ENCODE measurements around the gene DCDC1.

DCDC1 gene

GRCh38 chr11:31231601-31232000, 137.9 kb downstream of the DCDC1 start:
- no peak for DNase-seq (ENCODE audit: low read depth, low spot score)

GRCh38 chr11:31218847-31219246, 150.7 kb downstream of the DCDC1 start:
- no peak for DNase-seq (ENCODE audit: low read depth, low spot score)

DNA sequence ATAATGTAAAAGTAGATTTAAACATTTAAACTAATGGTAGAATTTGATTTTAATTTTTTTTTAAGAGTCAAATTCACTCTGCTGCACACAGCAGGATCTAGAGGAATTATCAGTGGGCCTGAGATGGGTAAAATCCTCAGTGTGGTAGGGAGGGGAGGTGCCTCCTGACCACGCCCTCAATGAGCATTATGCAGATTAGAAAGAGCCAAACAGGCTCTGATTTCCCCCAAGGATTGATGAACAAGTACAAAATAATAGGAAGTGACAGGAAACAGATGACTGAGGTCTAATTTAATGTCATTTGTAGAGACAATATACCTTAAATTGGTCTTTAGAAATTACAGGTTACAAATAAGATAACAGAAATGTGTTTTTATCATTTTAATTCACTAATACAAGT, 155.2 kb downstream of the DCDC1 start:
- DNase-seq (ENCODE audit: low read depth, low spot score), result no peak

- no peak for DNase-seq (ENCODE audit: low read depth, low spot score)
Observed at GRCh38 chr11:31199378-31199777, 170.2 kb downstream of the DCDC1 start.

DNA sequence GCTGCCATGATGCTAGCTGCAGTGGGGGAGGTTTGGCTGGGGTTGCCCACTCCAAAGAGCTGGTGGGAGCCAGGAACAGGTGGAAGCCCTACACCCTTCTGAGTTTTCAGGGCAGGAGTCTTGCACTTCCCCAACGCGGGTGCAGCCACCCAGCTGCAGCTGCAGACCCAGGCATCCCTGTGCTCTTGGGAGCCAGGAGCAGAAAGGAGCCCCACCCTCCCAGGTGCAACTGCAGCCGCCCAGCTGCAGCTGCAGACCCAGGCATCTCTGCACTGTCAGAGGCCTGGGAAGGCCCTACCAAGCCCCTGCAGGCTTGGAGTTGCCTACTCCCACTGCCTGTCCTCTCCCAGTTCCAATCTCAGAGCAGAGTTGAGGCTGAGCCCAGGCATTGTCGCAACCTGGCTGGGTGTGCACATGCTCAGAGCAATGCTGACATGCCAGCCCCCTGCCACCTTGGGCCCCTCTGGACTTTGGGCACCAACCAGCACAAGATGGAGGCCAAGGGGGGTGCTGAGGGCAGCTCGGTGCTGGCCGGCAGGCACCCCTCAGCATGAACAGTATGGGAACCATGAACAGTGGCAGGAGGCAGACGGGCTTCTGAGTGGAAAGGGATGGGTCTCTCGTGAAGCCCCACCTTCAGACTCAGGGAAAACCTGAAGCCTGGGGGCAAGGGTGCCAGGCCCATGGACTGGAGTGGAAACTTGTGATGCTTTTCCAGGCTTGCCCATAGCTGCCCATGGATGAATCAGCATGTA, 195.4 kb downstream of the DCDC1 start:
- no peak for DNase-seq (ENCODE audit: low read depth, low spot score)

DNA sequence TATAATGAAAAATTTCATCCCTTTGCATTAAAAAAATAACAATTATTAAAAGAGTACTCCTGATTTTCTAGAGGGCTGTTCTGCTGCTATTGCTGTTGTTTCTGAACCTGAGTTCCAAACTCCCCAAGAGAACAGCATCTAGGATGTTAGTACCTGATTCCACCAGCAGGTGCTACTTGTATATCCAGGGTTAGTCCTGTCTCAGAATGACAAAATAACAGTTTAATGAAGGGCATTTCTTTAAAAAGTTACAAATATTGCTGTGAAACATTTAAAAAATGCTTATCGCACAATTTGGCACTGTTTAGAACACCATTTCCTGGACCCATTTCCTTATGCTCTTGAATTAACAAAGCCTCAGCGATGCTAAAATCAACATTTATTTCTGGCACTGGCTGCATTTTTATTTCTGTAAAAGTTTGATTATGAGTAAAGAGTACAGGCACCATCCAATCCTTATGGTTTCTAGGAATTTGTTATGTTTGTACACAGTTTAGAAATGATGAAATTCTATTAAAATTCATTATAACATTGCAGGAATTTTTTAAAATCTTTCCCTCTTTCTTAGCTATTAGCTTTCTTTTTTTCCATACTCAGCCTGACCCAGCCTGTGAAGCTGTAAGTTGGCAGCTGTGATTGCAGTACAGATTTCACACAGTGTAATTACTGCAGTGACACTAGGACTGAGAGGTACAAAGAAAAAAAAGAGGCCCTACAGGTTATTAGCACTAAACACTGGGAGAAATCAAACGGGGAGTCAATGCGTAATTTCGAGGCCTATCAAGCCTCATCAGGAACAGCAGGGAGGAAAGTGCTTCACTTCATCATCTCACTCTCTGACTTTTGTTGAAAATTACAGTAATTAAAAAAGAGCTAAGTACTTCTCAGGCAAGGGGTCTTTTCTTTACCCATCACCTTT, 208.8 kb downstream of the DCDC1 start:
- DNase-seq (ENCODE audit: low read depth, low spot score), result no peak

DNA sequence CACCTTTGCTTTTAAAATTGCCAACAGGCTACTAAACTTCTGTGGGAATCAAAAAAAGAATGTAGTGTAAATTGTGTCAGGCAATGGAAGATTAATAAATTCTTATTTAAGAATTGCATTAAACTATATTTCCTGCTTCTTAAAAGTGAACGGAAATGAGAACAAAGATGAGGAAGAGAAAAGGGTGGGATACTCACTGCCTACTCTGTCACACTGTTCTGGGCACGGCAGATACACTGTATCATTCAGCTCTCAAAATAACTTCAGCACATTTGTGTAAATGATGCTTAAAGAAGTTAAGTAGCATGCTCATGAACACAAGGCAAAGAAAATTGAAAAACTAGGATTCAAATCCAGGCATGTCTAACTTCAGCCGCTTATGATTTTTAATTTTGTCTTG, 218.7 kb downstream of the DCDC1 start:
- no peak for DNase-seq (ENCODE audit: low read depth, low spot score)

DNA sequence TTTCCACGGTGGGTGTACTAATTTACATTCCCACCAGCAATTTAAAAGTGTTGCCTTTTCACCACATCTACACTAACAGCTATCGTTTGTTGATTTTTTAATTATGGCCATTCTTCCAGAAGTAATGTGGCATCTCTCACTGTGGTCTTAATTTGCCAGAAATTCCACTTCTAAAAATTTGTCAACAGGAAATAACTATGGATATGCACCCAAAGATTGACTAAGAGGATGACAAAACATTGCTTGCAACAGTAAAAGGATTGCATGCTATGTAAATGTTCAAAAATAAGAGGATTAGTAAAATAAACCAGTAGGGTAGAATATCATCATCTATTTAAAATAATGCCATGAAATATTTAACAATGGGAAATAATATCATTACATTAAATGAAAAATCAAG, 219.5 kb downstream of the DCDC1 start:
- DNase-seq (ENCODE audit: low read depth, low spot score), result no peak

- no peak for DNase-seq (ENCODE audit: low read depth, low spot score)
Observed at GRCh38 chr11:31141789-31142188, 227.8 kb downstream of the DCDC1 start.

DNA sequence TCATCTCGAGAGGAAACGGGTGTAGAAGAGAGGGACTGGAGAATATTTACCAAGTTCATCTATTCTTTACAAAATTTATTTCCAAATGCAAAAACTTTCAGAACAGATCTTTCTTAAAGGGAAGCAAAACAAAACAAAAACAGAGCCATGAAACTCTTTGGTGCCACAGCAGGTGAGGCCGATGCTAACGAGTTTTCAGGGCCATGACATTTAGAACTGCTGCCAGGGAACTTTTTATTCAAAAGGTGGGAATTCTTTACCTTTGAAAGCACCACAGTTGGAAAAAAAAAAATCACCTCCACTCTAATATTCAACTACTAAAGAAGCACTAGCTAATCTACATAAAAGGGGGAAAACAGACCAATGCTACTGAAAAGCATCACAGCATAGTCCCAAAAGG, 230.1 kb downstream of the DCDC1 start:
- DNase-seq (ENCODE audit: low read depth, low spot score), result no peak

DNA sequence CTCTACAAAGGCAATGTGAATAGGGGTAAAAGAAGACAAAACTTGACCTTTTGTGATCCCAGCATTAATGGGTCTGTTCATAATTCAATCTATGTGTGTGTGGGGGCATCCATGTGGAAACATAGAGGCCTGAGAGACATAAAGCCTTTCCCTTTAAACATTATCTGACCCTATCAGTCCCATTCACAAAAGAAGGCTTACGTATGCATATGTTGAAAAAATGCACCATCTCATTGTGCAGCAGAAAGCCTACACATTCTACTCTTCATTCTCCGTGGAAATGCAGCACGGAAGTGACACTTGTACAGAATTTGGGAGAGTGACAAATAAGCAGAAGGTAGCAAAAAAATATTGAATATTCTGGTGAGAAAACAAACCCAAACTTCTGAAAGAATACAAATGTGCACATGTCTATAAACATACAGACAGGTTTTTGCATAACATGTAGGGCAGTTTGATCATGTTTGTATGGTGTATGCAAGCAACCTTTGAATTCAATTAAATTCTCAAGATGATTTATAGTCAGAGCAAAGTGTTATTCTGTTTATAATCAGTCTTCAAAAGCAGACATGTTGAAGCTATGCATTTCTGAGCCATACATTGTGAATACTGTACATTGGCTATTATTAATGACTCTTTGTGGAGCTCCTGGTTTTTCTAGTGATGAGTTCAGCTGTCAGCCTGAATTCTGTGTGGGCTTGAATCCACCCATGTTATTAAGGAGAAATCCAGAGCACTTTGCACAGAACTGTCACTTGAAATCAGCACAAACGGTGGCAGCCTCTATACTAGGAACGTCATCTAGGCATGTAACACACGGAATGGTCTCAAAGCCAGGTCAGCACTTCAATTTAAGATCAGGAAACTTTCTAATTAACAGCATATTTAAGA, 236.8 kb downstream of the DCDC1 start:
- DNase-seq (ENCODE audit: low read depth, low spot score), result no peak

DNA sequence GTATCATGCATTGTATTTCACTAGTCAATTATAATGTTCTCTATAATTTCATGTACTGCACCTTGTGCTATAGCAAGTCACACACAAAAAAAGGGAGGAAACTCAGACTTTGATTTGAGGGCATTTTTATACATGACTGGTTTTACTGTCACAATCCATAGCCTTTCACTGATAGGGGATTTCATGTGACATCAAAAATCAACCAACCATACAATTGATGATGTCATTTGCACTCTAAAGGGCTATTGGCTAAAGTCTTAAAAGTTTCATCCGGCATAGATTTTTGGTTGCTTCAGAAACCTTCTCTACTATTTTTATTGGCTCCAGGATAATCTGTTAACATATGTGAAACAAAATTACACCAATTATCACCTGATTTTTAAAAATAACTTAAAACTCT, 237.8 kb downstream of the DCDC1 start:
- no peak for DNase-seq (ENCODE audit: low read depth, low spot score)

DNA sequence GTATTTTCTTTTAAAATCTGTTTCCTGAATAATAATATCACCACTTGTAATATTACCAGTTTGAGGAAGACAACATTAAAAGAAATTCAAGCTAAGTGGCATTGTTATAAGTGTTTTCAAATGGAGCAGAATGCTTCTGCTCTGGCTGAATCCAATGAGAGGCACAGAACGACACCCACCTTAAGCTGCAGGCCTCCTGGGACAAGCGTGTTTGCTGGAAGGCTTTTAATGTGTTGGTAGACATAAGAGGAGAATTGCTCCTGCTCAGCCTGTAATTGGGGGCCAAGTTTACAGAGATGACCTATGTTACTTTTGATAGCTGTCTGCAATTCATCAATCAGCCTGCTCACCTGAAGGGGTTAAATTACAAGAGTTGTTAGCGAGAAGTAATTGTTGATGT, 242.2 kb downstream of the DCDC1 start:
- DNase-seq (ENCODE audit: low read depth, low spot score), result no peak

- no peak for DNase-seq (ENCODE audit: low read depth, low spot score)
Observed at GRCh38 chr11:31120428-31120827, 249.1 kb downstream of the DCDC1 start.

DNA sequence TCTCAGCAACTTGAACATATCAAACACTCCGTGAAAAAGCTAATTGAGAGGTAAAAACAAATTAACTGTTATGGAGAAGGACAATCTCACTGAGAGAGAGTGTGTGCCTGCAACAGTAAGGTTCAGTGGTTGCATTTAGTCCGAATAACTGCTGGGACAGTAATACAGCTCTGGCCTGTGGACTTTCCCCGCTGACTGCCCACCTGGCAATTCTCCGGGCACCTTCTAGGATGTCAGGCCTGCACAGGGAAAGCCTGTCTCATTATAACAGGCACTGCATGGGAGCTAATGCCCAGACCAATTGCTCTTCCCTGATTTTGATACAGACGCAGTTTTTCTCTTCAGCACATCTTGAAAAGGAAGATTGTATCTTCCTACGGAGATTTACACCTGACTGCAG, 251.0 kb downstream of the DCDC1 start:
- DNase-seq (ENCODE audit: low read depth, low spot score), result no peak

DNA sequence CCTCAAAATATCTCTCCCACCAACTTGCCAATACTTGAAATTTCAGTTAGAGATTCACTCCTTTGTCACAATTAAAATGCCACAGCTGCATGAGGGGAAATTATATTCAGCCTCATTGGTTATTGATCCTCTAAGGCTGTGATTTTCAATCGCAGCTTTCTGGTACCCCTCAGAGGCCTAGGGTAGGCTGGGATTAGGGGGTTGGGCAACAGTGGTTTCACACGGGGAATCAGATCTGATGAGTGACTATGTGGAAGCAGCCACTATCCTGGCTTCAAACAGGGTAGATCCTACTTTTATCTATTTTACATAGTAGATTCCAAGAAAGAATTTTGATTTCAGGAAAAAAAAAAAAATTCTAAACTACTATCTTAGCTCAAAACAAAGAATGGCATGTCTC, 252.5 kb downstream of the DCDC1 start:
- DNase-seq (ENCODE audit: low read depth, low spot score), result no peak

GRCh38 chr11:31114442-31114841, 255.1 kb downstream of the DCDC1 start:
- no peak for DNase-seq (ENCODE audit: low read depth, low spot score)

GRCh38 chr11:31110830-31111229, 258.7 kb downstream of the DCDC1 start:
- no peak for DNase-seq (ENCODE audit: low read depth, low spot score)

DNA sequence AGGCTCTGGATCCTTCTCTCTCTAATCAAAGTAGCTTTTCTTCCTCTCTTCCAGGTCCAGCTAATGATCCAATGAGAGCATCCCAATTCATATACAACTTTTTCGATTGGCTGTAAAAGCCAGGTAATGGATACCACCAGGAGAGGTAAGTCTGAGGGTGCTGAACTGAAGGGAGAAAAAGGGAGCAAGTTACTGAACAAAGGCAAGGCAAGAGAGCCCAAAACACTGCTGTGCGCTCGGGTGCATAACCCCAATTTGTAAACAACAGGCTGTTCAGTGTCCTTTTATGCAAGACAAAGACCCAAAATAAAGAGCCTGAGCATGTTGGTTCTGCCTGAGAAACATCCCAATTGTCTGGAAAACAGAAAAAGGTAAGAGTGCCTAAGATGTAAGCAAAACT, 260.1 kb downstream of the DCDC1 start:
- no peak for DNase-seq (ENCODE audit: low read depth, low spot score)

DNA sequence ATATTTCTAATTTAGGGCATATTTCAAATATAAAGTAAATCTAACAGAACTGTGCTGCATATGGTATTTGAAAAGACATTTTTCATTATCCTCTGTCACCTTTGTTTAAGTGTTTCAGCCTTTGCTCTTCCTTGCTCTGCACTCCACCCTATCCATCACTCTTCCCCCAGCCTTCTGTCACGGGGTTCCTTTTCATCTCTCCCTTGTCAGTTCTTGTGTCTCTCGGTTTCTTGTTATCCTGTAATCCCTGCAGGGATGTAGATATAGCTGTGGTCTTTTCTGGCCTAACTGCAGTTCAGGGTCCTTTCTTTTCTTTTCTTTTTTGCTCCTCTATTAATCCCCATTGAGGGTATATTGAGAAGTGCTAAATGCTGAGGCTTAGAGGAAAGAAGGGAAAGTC, 261.9 kb downstream of the DCDC1 start:
- DNase-seq (ENCODE audit: low read depth, low spot score), result peak; percentile 20

- peak; percentile 64 for DNase-seq (ENCODE audit: low read depth, low spot score)
Observed at GRCh38 chr11:31106968-31107576, 262.5 kb downstream of the DCDC1 start.

- DNase-seq (ENCODE audit: low read depth, low spot score), result peak; percentile 18
Observed at GRCh38 chr11:31106326-31106725, 263.2 kb downstream of the DCDC1 start.

Data from ELF-1 (cell line).